ENCODE data around the gene SETD3.
A peak's percentile ranks its signal among the peaks of the same experiment; 100 is the strongest.

The SETD3 gene

GRCh38 chr14:99418242-99418641 is 62.4 kb downstream of the SETD3 start:
- no peak for DNase-seq

- DNase-seq: no peak
Measured at GRCh38 chr14:99416909-99417308, 63.8 kb downstream of the SETD3 start.

GRCh38 chr14:99415496-99416281 is 65.0 kb downstream of the SETD3 start:
- DNase-seq: peak; percentile 61

GRCh38 chr14:99413911-99414310 is 66.7 kb downstream of the SETD3 start:
- DNase-seq: no peak

- no peak for DNase-seq
Measured at GRCh38 chr14:99413172-99413571, 67.5 kb downstream of the SETD3 start.

- no peak for DNase-seq
Measured at GRCh38 chr14:99412117-99413061, 68.3 kb downstream of the SETD3 start.

- no peak for DNase-seq
Measured at GRCh38 chr14:99410019-99410418, 70.6 kb downstream of the SETD3 start.

- no peak for DNase-seq
Measured at GRCh38 chr14:99408971-99409289, 71.7 kb downstream of the SETD3 start.

- no peak for DNase-seq
Measured at GRCh38 chr14:99408286-99408970, 72.2 kb downstream of the SETD3 start.

GRCh38 chr14:99407416-99407815 is 73.2 kb downstream of the SETD3 start:
- DNase-seq: no peak

GRCh38 chr14:99402950-99403349 is 77.7 kb downstream of the SETD3 start:
- no peak for DNase-seq

- DNase-seq: no peak
Measured at GRCh38 chr14:99402285-99402648, 78.4 kb downstream of the SETD3 start.

- DNase-seq: no peak
Measured at GRCh38 chr14:99401621-99402284, 78.9 kb downstream of the SETD3 start.

- no peak for DNase-seq
Measured at GRCh38 chr14:99401211-99401610, 79.4 kb downstream of the SETD3 start.

GRCh38 chr14:99397698-99398097 is 83.0 kb downstream of the SETD3 start:
- no peak for DNase-seq

- no peak for DNase-seq
Measured at GRCh38 chr14:99395909-99396530, 84.6 kb downstream of the SETD3 start.

GRCh38 chr14:99394602-99395156 is 86.0 kb downstream of the SETD3 start:
- no peak for DNase-seq

GRCh38 chr14:99393059-99393655 is 87.5 kb downstream of the SETD3 start:
- no peak for DNase-seq

- DNase-seq: no peak
Measured at GRCh38 chr14:99391671-99392070, 89.0 kb downstream of the SETD3 start.

- no peak for DNase-seq
Measured at GRCh38 chr14:99389174-99389826, 91.4 kb downstream of the SETD3 start.

- no peak for DNase-seq
Measured at GRCh38 chr14:99388286-99388685, 92.4 kb downstream of the SETD3 start.
